ENCODE data around the gene CCDC85B. TPM values are rescaled to one million over a fixed set of nuclear protein-coding genes. Genes with fewer than 3 reads are reported as not detected.

The CCDC85B gene
- total RNA-seq, 1 donor from 2014 or later = 29.3 TPM

GRCh38 chr11:65931773-65932557 lies 41.5 kb downstream of the CCDC85B start:
- H3K9me3 Mint-ChIP-seq = no peaks in the 10 kb centered on the region
- H3K27me3 Mint-ChIP-seq (ENCODE audit: low read depth) = no peaks in the 10 kb centered on the region
- no peak for TF ChIP-seq CTCF (conservative IDR thresholded peaks at IDR 0.05)
- peaks cover 14% of the 10 kb centered on the region for H3K4me1 Mint-ChIP-seq
- no peak for DNase-seq (ENCODE audit: low read depth, low spot score)
- no peak overlapping the region for H3K4me3 Mint-ChIP-seq
- H3K36me3 Mint-ChIP-seq (ENCODE audit: low read depth) = no peaks in the 10 kb centered on the region
- H3K27ac Mint-ChIP-seq (ENCODE audit: unreplicated experiment) = no peak overlapping the region

- DNase-seq (ENCODE audit: low read depth, low spot score) = no peak
- no peaks in the 10 kb centered on the region for H3K9me3 Mint-ChIP-seq
- no peaks in the 10 kb centered on the region for H3K36me3 Mint-ChIP-seq (ENCODE audit: low read depth)
- H3K27ac Mint-ChIP-seq (ENCODE audit: unreplicated experiment) = no peak overlapping the region
- H3K4me1 Mint-ChIP-seq = peaks cover 14% of the 10 kb centered on the region
- no peak overlapping the region for H3K4me3 Mint-ChIP-seq
- H3K27me3 Mint-ChIP-seq (ENCODE audit: low read depth) = peaks cover 3% of the 10 kb centered on the region
- peak; percentile 34 for TF ChIP-seq CTCF (conservative IDR thresholded peaks at IDR 0.05)
Observed at GRCh38 chr11:65932558-65932919, 42.1 kb downstream of the CCDC85B start.

GRCh38 chr11:65934014-65934413 lies 43.5 kb downstream of the CCDC85B start:
- H3K27ac Mint-ChIP-seq (ENCODE audit: unreplicated experiment) = no peak overlapping the region
- H3K4me1 Mint-ChIP-seq = peaks cover 14% of the 10 kb centered on the region
- no peaks in the 10 kb centered on the region for H3K9me3 Mint-ChIP-seq
- no peak for DNase-seq (ENCODE audit: low read depth, low spot score)
- peaks cover 3% of the 10 kb centered on the region for H3K27me3 Mint-ChIP-seq (ENCODE audit: low read depth)
- no peak overlapping the region for H3K4me3 Mint-ChIP-seq
- TF ChIP-seq CTCF (conservative IDR thresholded peaks at IDR 0.05) = no peak
- no peaks in the 10 kb centered on the region for H3K36me3 Mint-ChIP-seq (ENCODE audit: low read depth)

GRCh38 chr11:65937766-65938165 lies 47.3 kb downstream of the CCDC85B start:
- Mint-ChIP-seq H3K4me1 (peaks cover 9% of the 10 kb centered on the region), H3K27ac (ENCODE audit: unreplicated experiment) (no peak overlapping the region), H3K36me3 (ENCODE audit: low read depth) (no peaks in the 10 kb centered on the region)

More at GRCh38 chr11:65937766-65938165, 47.3 kb downstream of the CCDC85B start:
- Mint-ChIP-seq H3K27me3 (ENCODE audit: low read depth) (peaks cover 9% of the 10 kb centered on the region), H3K4me3 (no peak overlapping the region), H3K9me3 (no peaks in the 10 kb centered on the region)
- no peak for DNase-seq (ENCODE audit: low read depth, low spot score)
- TF ChIP-seq CTCF (conservative IDR thresholded peaks at IDR 0.05) = no peak

Other genes starting within 250 kb of the CCDC85B start
- gene RELA, start 227.8 kb upstream of the CCDC85B start, total RNA-seq = 49.0 and 53.7 TPM in 2 replicates
- 70.5 and 74.9 TPM in 2 replicates for gene KAT5, start 178.4 kb upstream of the CCDC85B start, total RNA-seq
- 69.4 and 72.1 TPM in 2 replicates for gene RNASEH2C, start 169.9 kb upstream of the CCDC85B start, total RNA-seq
- 10.7 and 10.8 TPM in 2 replicates for gene AP5B1, start 109.7 kb upstream of the CCDC85B start, total RNA-seq
- not detected in 2 replicates for gene OVOL1, start 103.6 kb upstream of the CCDC85B start, total RNA-seq
- gene SNX32, start 56.7 kb upstream of the CCDC85B start, total RNA-seq = 1.9 and 2.4 TPM in 2 replicates
- 1,357 and 1,437 TPM in 2 replicates for gene CFL1, start 32.5 kb upstream of the CCDC85B start, total RNA-seq
- gene MUS81, start 30.2 kb upstream of the CCDC85B start, total RNA-seq = 63.8 and 73.5 TPM in 2 replicates
- 36.0 and 38.0 TPM in 2 replicates for gene EFEMP2, start 17.9 kb upstream of the CCDC85B start, total RNA-seq
- not detected in 2 replicates for gene CTSW, start 10.8 kb upstream of the CCDC85B start, total RNA-seq
- gene FIBP, start 2.2 kb upstream of the CCDC85B start, total RNA-seq = 88.1 and 90.0 TPM in 2 replicates
- gene FOSL1, start 9.7 kb downstream of the CCDC85B start, total RNA-seq = 4.2 and 4.7 TPM in 2 replicates
- gene C11orf68, start 28.4 kb downstream of the CCDC85B start, total RNA-seq = 25.7 and 27.2 TPM in 2 replicates
- gene DRAP1, start 28.8 kb downstream of the CCDC85B start, total RNA-seq = 101 and 110 TPM in 2 replicates
- 1.8 and 2.7 TPM in 2 replicates for gene TSGA10IP, start 54.8 kb downstream of the CCDC85B start, total RNA-seq
- gene SART1, start 71.1 kb downstream of the CCDC85B start, total RNA-seq = 64.7 and 66.4 TPM in 2 replicates
- gene EIF1AD, start 111.5 kb downstream of the CCDC85B start, total RNA-seq = 58.0 and 61.0 TPM in 2 replicates
- 348 and 358 TPM in 2 replicates for gene BANF1, start 111.8 kb downstream of the CCDC85B start, total RNA-seq
- gene CST6, start 121.3 kb downstream of the CCDC85B start, total RNA-seq = not detected in 2 replicates
- gene CATSPER1, start 135.8 kb downstream of the CCDC85B start, total RNA-seq = not detected in 2 replicates
- 8.7 and 9.7 TPM in 2 replicates for gene GAL3ST3, start 158.5 kb downstream of the CCDC85B start, total RNA-seq
- 261 and 262 TPM in 2 replicates for gene SF3B2, start 161.7 kb downstream of the CCDC85B start, total RNA-seq
- gene PACS1, start 179.6 kb downstream of the CCDC85B start, total RNA-seq = 47.9 and 54.3 TPM in 2 replicates

Measured in neural crest cell (in vitro differentiated cells).